C4-2B (cell line): ENCODE data around the gene AKR1C2.
"Not testable (repeated sequence)": the region's sequence is repeated elsewhere in the genome, so short reads cannot be mapped to it uniquely, and the experiment has no call there.

Experiments
- ZFX ChIP-seq: fragments of 450-650 bp; IDR thresholded peaks from 2 replicates; pipeline ENCODE4 v1.6.1; 2017
- TF ChIP-seq, protein P1 (sequence below): fragments of 450-650 bp; conservative IDR thresholded peaks from 2 replicates; pipeline ENCODE4 v1.5.1; 2017; ENCODE audit warnings: mild to moderate bottlenecking

DNA sequence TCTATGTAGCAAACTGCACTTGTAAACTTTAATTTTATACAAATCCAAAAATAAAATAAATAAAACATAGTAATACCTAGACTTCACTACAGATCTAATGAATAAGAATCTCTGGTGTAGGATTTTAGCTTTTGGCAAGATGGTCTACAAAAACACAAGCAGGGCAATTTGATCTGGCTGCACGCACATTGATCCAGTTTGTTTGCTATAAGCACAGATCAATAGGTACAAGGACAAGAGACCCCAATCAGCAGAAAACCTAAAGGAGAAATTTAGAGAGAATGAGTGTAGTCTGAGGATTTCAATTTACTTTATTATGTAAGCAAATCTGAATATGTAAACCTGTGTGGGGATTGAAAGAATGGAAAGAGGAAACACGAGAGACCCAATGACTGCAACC lies 7.7 kb upstream of the AKR1C2 start:
- TF ChIP-seq, protein P1, sequence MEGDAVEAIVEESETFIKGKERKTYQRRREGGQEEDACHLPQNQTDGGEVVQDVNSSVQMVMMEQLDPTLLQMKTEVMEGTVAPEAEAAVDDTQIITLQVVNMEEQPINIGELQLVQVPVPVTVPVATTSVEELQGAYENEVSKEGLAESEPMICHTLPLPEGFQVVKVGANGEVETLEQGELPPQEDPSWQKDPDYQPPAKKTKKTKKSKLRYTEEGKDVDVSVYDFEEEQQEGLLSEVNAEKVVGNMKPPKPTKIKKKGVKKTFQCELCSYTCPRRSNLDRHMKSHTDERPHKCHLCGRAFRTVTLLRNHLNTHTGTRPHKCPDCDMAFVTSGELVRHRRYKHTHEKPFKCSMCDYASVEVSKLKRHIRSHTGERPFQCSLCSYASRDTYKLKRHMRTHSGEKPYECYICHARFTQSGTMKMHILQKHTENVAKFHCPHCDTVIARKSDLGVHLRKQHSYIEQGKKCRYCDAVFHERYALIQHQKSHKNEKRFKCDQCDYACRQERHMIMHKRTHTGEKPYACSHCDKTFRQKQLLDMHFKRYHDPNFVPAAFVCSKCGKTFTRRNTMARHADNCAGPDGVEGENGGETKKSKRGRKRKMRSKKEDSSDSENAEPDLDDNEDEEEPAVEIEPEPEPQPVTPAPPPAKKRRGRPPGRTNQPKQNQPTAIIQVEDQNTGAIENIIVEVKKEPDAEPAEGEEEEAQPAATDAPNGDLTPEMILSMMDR = not testable (repeated sequence)
- TF ChIP-seq ZFX = not testable (repeated sequence)
